Renal pelvis (tissue), 4 donors: ENCODE data around the gene ASXL3. TPM values are rescaled to one million over a fixed set of nuclear protein-coding genes. Genes with fewer than 3 reads are reported as not detected.

Experiments used
- DNase-seq: peaks from one replicate; pipeline ENCODE4 v3.0.0-alpha.2; 2013
- polyA plus RNA-seq, 3 donors: library from polyadenylated mRNA; unstranded; fragments of 120-200 nt; gene quantifications; one replicate each; pipeline ENCODE4 v1.2.1, GENCODE V29; 2013; ENCODE audit not compliant: insufficient read length in 3 of 3

ASXL3 gene
- polyA plus RNA-seq, 3 donors: 5.8 to 8.5 (median 7.9) TPM

DNA sequence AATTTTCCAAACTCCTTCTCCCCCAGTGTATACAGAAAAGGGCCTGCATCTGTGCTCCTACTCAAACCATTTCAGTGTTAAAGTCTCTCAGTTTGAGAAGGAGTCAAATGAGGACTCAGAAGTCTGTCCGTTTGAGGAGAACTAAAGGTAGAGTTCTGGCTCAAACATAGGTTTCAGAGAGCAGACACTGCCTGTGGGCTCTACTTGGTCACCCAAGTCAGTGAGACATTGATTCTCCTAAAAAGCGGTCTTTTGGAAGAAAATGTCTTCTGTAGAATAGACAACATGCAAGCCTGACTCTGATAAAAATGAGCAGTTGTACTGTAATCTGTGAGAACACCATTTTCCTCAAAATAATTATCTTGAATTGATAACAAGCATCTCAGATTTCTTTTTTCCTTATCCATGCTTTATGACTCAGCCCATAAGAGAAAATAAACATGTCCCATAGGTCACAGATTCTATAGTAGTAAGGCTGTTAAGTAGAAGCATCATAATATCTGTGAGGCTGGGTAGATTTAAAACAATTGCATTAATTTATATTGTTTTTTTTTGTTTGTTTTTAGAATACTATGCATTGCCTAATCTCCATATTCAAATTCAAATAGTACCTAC, 82.8 kb downstream of the ASXL3 start:
- no peak for DNase-seq

DNA sequence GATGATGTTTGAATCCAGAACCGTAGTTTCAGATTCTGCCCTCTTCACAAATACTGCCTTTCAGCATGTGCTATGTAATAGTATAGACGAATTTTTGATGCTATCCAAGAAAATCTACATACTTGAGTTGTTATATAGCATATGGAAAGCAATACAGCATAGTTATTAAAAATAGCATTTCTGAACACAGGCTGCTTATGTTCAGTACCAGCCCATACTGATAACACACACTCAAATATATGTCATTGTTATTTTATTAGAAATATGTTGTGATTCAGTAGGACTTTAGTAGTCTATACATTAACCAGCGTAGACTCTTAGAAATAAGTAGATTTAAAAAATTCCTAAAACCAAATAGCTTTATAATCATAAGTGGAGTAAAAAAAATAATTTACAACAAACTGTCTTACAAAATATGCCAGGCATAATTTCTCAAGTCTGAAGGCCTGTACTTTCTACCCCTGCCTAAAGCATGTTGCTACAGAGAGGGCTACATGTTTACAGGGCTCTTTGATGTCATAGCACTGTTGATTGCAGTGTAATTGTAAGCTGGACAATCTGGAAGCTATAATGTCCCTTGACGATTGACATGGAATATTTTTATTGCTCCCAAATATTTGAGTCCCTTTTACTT, 86.3 kb downstream of the ASXL3 start:
- DNase-seq: no peak

DNA sequence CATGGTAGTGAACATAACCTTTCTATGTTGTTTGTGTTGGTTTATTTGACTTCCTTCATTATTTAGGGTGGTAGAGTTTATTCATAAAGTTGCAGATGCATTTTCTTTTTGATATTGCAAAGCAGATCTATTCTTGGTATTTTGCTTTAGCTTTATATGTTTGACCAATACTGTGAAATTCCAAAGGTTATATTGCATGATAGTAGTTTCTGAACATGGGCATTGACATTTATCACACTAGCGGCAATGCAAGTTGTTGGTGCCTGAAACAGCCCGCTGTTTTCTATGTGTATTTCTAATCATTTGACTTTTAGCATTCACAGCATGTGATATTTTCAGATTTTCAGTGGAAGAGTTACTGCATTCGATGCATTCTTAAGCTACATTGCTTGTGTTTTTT, 87.2 kb downstream of the ASXL3 start:
- DNase-seq: no peak

GRCh38 chr18:33665641-33666040, 87.6 kb downstream of the ASXL3 start:
- no peak for DNase-seq

- DNase-seq: no peak
Observed at GRCh38 chr18:33666915-33667314, 88.9 kb downstream of the ASXL3 start.

GRCh38 chr18:33669589-33669988, 91.6 kb downstream of the ASXL3 start:
- DNase-seq: no peak

DNA sequence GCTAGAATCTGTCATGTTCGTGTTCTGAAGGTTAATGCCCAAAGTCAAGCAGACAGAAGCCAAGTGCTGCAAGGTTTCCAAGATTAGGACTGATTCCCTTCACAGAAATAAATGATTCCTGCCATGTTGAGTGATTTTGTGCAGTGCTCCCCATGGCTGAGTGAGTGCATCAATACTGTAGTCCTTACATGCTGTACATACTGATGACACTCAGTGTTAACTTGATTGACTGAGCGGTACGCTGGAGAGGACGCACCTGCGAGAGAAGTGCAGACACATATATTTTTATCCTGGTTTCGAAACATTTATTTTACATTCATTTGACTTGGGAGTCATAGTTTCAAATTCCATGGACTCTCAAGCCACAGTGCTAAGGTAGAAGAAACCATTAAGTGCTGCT, 92.0 kb downstream of the ASXL3 start:
- DNase-seq: no peak

- DNase-seq: no peak
Observed at GRCh38 chr18:33673689-33674088, 95.7 kb downstream of the ASXL3 start.

DNA sequence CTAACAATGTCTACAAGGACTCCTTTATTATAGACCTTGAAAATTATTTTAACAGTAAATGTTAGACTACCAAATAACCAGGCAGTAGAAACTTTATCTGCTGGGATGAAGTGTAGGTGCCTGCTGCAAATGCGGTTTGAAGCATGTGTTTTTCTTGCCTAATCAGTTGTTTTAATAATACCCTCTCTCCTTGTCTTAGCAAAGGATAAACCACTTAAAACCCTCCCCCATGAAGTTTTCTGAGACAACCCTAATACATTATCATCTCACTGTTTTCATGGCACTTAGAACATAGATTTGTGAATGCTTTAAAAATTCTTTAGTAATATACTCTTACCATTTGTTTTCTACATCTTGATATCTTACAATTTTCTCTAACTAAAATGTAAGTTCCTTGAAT, 98.6 kb downstream of the ASXL3 start:
- no peak for DNase-seq

DNA sequence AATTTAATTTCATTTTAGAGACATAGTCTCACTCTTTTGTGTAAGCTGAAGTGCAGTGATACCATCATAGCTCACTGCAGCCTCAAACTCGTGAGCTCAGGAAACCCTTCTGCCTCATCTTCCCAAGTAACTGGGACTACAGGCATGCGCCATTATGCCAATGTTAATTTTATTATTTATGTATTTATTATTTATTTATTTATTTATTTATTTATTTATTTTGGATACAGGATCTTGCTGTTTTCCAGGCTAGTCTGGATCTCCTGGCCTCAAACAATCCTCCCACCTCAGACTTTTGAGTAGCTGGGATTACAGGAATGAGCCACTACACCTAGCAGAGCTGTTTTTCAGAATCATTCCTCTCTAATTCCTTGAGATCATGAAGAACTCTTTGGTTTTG, 99.9 kb downstream of the ASXL3 start:
- no peak for DNase-seq

DNA sequence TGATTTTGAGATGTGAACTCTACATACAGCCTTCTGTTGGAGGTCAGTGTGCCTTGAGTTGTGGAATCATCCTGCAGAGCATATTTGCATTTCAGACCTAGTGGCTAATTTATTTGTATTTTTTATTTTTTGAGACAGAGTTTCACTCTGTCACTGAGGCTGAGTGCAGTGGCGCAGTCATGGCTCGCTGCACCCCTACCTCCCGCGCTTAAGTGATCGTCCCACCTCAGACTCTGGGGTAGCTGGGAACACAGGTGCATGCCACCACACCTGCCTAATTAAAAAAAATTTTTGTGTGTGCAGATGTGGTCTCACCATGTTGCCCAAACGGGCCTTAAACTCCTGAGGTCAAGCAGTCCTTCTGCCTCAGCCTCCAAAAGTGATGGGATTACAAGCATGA, 104.4 kb downstream of the ASXL3 start:
- no peak for DNase-seq

DNA sequence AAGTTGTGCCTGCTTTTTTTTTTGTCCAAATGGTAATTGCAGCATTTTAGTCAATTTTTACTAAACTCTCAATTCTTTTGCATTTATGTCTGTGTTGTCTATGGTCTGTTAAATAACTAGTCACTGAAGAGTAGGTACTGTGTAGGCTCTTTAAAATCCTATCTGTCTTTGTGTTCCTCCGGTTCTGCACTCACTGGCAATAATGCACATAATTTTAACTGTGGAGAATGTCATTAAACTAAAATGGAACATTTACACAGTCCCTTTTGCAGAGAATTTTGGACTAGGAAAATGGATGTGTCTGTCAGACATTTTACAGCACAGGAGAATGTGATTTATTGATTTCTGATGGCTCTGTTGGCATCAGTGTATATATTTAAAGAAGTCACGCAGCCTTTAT, 116.6 kb downstream of the ASXL3 start:
- DNase-seq: no peak

DNA sequence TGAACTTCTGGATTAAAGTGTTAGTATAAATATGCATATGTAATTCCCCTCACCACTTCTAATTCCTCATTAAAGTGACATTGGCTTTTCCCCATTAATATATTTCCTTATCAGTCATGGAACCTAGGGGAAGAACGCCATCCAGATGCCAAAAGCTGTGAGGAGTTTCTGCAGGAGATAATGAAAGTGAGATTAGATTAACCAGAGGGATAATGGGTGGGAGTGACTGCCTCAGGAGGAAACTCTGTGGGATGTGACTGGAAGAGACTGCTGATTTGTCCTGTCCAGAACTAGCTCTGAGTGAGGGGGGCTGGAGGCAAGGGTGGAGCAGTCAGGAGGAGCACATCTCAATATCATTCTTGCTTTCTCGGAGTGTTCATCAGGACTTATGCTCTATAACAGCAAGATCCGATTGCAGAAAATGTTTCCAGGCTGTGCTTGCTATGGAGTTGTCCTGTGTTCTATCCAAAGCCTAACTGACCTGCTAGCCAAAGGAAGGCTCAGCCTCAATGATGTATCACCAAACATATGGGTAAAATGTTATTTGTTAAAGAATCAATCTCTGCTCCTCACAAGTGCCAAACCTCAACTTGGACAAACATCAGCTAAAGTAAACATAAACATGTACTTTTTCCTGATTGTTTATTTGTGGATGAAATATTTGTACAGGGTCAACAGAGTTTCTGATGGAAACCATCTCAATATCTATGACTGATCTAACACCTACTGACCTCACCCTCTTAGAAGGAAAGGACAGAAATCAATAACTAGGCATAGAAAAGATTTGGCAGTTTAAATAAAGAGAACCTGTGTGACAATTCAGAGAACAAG, 118.5 kb downstream of the ASXL3 start:
- DNase-seq: no peak

DNA sequence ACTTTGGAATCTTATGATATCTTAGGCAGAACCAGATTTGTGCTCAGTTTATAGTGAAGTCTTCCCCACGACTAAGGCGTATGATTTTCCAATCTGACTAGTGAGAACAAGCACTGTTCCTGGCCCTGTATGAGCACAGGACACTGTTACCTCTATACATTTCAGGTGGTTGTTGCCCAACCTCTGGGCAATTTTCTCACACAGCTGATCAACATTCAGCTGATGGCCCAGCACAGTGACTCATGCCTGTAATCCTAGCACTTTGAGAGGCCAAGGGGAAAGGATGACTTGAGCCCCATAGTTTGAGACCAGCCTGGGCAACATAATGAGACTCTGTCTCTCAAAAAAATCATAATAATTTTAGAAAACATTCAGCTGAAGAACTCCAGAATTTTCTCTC, 119.5 kb downstream of the ASXL3 start:
- DNase-seq: no peak

DNA sequence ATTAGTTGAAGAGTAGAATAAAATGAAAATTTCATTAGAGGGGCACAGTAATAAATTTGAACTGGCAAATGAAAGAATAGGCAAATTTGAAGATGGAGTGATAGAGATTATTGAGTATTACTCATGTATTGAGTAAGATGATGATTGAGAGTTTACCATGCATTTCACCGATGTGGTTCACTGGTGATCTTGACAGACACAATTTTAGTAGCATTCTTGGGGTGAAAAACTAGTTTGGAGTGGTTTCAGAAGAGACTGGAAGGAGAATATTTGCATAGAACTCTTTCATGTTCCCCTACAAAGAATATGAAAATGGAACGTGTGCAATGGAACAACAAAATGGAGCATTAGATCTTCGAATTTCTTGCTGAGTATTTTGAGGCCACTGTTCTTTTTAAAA, 121.4 kb downstream of the ASXL3 start:
- no peak for DNase-seq

DNA sequence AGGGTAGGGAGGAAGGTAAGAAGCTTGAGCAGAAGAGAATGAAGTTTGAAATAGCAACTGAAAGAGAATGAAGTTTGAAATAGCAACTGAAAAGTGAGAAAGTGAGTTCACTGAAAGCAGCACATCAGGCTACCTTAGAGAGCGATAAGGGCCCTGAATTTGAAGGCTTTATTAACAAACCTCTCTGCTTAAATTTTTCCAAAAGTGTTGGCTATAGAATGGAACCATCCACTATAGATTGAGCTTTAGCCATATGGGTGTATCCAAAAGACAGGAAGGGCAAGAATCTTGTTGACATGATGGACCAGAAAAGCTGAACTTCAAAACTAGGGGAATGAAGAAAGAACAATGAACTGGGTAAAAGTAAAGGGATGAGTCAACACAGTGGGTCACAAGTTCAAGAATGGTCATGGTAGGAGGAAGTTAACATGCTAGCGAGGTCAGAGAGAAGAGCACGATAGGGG, 122.5 kb downstream of the ASXL3 start:
- no peak for DNase-seq

DNA sequence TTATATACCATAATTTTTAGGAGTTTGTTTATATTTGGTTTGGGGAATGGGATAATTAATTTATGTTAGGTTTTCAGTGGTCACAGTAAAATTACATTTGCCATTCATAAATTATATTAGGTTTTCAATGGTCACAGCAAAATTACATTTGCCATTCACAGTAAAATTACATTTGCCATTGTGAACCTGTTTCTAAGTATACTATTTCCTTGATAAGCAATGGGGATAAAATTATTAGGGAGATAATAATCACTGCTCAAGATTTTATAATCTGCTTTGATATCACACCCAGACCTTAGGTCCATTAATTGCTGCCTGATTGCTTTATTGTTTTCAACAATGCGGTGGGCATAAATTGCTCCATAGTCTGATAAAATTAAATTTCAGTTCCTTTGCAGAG, 124.6 kb downstream of the ASXL3 start:
- DNase-seq: no peak

DNA sequence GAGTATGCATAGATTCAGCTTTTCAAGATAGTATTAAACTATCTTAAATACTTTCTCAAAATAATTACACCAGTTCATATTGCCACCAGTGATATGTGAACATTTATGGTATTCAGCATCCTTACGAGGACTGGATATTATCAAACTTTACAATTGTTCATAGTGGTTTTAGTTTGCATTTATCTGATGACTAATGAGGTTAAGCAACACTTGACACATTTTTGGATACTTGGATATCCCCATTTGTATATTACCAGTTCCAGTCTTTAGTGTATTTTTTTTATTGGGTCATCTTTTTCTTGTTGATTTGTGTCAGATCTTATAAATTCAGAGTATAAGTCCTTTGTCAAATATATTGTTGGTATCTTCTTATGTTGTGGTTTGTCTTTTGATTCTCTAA, 128.4 kb downstream of the ASXL3 start:
- no peak for DNase-seq

- no peak for DNase-seq
Observed at GRCh38 chr18:33708876-33709275, 130.9 kb downstream of the ASXL3 start.

DNA sequence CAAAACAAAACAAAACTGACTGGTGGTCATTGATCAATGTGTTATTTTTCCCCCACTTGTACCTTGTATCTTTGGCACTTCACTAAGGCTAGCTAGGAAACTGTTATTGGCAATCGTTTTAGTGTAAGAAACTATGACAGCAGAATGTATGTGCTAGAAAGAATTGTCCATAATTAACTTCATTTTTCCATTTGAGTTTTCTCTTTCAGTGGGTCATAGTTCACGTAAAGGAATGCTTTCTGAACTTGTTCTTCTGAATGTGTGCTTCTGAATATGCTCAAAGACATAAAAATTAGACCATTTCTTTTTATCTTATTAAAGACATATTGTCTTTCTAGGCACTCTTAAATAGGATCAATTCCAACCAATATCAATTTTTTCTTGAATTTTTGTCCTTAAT, 132.2 kb downstream of the ASXL3 start:
- no peak for DNase-seq

- DNase-seq: no peak
Observed at GRCh38 chr18:33711514-33711913, 133.5 kb downstream of the ASXL3 start.

GRCh38 chr18:33712719-33713118, 134.7 kb downstream of the ASXL3 start:
- DNase-seq: no peak

DNA sequence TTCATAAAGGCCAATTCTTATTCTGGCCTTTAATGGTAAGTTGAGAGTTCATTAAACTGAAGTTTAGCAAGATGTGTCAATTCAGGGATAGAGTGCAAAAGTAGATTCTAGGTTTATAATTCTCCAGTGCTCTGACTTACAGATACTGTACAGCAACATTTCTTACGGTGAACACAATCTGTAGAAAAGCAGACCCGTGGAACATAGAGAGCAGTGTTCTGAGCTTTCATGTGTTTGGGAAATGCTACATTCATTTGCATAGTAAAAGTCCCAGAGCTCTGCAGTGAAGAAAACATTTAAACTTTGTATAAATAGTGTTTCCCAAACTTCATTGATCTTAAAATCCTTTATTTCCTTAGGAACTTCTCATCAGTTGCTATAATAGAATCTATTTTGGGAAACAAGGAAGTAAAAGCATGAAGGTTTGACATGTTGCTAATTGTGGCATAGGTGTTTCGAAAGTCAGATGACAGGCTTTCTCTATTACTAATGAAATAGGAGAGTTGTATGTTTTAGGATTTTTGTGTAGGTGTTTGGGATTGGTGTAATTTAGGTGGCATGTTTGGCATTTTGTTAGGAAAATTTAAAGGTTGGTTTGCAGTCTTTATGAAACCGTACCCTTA, 138.2 kb downstream of the ASXL3 start:
- no peak for DNase-seq
